Measurements from ENCODE around the gene PKNOX1. TPM values are rescaled to one million over a fixed set of nuclear protein-coding genes. Genes with fewer than 3 reads are reported as not detected.

Gene PKNOX1
- total and polyA plus RNA-seq, 9 of the 15 experiments (the other 6 are each of a cell fraction or from before 2014, with no cell fraction given), result 8.8 to 25.9 (median 13.2) TPM

GRCh38 chr21:42973991-42974831 is at the start of gene PKNOX1 (continued):
- no peak for TF ChIP-seq ZMIZ1 (IDR thresholded peaks at IDR 0.05; ENCODE audit: low read depth in 2 of 2, low read length in 2 of 2)
- TF ChIP-seq KLF6 (CRISPR knock-in tag; IDR thresholded peaks at IDR 0.05; ENCODE audit: borderline replicate concordance), result no peak
- peak; percentile 24; the same call in 1 of the 2 replicates for TF ChIP-seq CEBPZ (IDR thresholded peaks at IDR 0.05; ENCODE audit: borderline replicate concordance, low read depth, low read length)
- peak; percentile 8 for TF ChIP-seq MYC (IDR thresholded peaks at IDR 0.05; ENCODE audit: low read depth, low read length)
- no peak; the same call in 1 of the 2 replicates for TF ChIP-seq MYC (CRISPR knock-in tag; IDR thresholded peaks at IDR 0.05; ENCODE audit: borderline replicate concordance, low read depth)
- no peak for TF ChIP-seq RBM15 (IDR thresholded peaks at IDR 0.05; ENCODE audit: insufficient read depth, low read length)
- TF ChIP-seq NFE2 (IDR thresholded peaks at IDR 0.05; ENCODE audit: low read depth), result peak; percentile 49
- peak in 1 of 2 experiments; percentile 81; a peak in 2 of 4 replicates for TF ChIP-seq SRF (CRISPR knock-in tag; IDR thresholded peaks at IDR 0.05)
- TF ChIP-seq DIDO1 (tag; IDR thresholded peaks at IDR 0.05; ENCODE audit: low read depth), result peak; percentile 79
- no peak for TF ChIP-seq U2AF2 (optimal IDR thresholded peaks at IDR 0.05; ENCODE audit: low read depth, low read length)
- TF ChIP-seq POLR3G (IDR thresholded peaks at IDR 0.05; ENCODE audit: extremely low read depth, insufficient read length, insufficient replicate concordance), result no peak
- peak; percentile 100 for TF ChIP-seq MEIS2 (IDR thresholded peaks at IDR 0.05; ENCODE audit: partially characterized antibody)
- TF ChIP-seq ARHGAP35 (IDR thresholded peaks at IDR 0.05; ENCODE audit: partially characterized antibody), result peak; percentile 87
- TF ChIP-seq KDM4B (IDR thresholded peaks at IDR 0.05; ENCODE audit: borderline replicate concordance in 2 of 2, low read depth in 1 of 2), result peak in 1 of 2 experiments; percentile 96; a peak in 2 of 4 replicates
- no peak for TF ChIP-seq BMI1 (IDR thresholded peaks at IDR 0.05; ENCODE audit: low read length)
- no peak for TF ChIP-seq POLR2AphosphoS2 (IDR thresholded peaks at IDR 0.05; ENCODE audit: low read length)
- TF ChIP-seq BCOR (IDR thresholded peaks at IDR 0.05), result no peak
- no peak for TF ChIP-seq SFPQ (IDR thresholded peaks at IDR 0.05; ENCODE audit: low read depth, low read length)

Measured in K562 (cell line).